ENCODE data around the gene MRPL39. TPM values are rescaled to one million over a fixed set of nuclear protein-coding genes. Genes with fewer than 3 reads are reported as not detected.

The MRPL39 gene
- total and polyA plus RNA-seq, 9 of the 15 experiments (the other 6 are each of a cell fraction or from before 2014, with no cell fraction given): 65.4 to 247 (median 105) TPM

DNA sequence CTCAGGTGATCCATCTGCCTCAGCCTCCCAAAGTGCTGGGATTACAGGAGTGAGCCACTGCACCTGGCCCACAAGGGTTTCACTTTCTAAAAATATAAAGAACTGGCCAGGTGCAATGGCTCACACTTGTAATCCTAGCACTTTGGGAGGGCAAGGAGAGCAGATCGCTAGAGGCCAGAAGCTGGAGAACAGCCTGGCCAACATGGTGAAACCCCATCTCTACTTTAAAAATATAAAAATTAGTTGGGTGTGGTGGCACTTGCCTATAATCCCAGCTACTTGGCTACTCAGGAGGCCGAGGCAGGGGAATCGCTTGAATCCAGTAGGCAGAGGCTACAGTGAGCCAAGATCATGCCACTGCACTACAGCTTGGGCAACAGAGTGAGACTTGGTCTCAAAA, 25.7 kb downstream of the MRPL39 start:
- no peak for ATAC-seq
- BruUV-seq (replicated peaks): no TSS peak
- Histone ChIP-seq H3K36me3 (ENCODE audit: control insufficient read depth, insufficient read depth, low read length) (peaks cover 14% of the 10 kb centered on the region; the same call in 2 of the 3 replicates), H3K27me3 (ENCODE audit: control insufficient read depth in 2 of 2, insufficient read depth in 2 of 2, low read length in 2 of 2) (no peaks in the 10 kb centered on the region), H3K79me2 (ENCODE audit: control insufficient read depth, insufficient read depth, low read length) (no peaks in the 10 kb centered on the region), H3K27ac (ENCODE audit: extremely low read depth, low read depth, low read length) (no peak overlapping the region), H3K4me2 (ENCODE audit: insufficient read depth, low read length) (no peak overlapping the region), H3K4me3 (no peak overlapping the region), H3K9me1 (ENCODE audit: control insufficient read depth, insufficient read depth, low read length) (no peaks in the 10 kb centered on the region), H3K4me1 (replicated peaks in 1 of 2; ENCODE audit: control insufficient read depth in 2 of 2, insufficient read depth in 2 of 2, low read length in 2 of 2) (no peaks in the 10 kb centered on the region; a peak in 1 of 5 replicates), H3K9me3 (replicated peaks; ENCODE audit: control insufficient read depth, insufficient read depth, low read depth, low read length) (no peaks in the 10 kb centered on the region), H2AFZ (ENCODE audit: low read depth, low read length) (no peak overlapping the region), H3K9ac (ENCODE audit: insufficient read depth in 1 of 2, low read depth in 2 of 2, low read length in 2 of 2) (no peak overlapping the region), H4K20me1 (replicated peaks; ENCODE audit: control insufficient read depth, insufficient read depth, low read length) (no peaks in the 10 kb centered on the region)
- in situ Hi-C loops (cut with MboI) (no loop called here), intact Hi-C loops (cut with micrococcal nuclease) (no loop called here)
- ChIA-PET CTCF (ENCODE audit: low intra/inter-chr PET ratio) (no interaction called here), POLR2A (no interaction called here)
- WGBS (ENCODE audit: insufficient coverage, low coverage, missing lambda C conversion rate): 94% methylated on average over 3 of the region's 3 CpGs
- FAIRE-seq: no peak
- no peak for DNase-seq (ENCODE audit: extremely low read depth in 1 of 4, low spot score in 3 of 4)
- TF ChIP-seq POLR2AphosphoS5 (IDR thresholded peaks at IDR 0.05; ENCODE audit: control insufficient read depth, insufficient read depth, low read depth, low read length): no peak
- no peak for TF ChIP-seq EZH2 (IDR thresholded peaks at IDR 0.05; ENCODE audit: borderline replicate concordance, low read depth, low read length)
- TF ChIP-seq, protein P1, sequence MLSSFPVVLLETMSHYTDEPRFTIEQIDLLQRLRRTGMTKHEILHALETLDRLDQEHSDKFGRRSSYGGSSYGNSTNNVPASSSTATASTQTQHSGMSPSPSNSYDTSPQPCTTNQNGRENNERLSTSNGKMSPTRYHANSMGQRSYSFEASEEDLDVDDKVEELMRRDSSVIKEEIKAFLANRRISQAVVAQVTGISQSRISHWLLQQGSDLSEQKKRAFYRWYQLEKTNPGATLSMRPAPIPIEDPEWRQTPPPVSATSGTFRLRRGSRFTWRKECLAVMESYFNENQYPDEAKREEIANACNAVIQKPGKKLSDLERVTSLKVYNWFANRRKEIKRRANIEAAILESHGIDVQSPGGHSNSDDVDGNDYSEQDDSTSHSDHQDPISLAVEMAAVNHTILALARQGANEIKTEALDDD (IDR thresholded peaks at IDR 0.05): no peak
- no peak for TF ChIP-seq SPI1 (IDR thresholded peaks at IDR 0.05; ENCODE audit: borderline replicate concordance, low read depth, low read length)
- no peak for TF ChIP-seq CBX3 (IDR thresholded peaks at IDR 0.05; ENCODE audit: borderline replicate concordance in 1 of 2, low read length in 2 of 2)
- TF ChIP-seq HDGF (IDR thresholded peaks at IDR 0.05): no peak
- TF ChIP-seq, protein P2, sequence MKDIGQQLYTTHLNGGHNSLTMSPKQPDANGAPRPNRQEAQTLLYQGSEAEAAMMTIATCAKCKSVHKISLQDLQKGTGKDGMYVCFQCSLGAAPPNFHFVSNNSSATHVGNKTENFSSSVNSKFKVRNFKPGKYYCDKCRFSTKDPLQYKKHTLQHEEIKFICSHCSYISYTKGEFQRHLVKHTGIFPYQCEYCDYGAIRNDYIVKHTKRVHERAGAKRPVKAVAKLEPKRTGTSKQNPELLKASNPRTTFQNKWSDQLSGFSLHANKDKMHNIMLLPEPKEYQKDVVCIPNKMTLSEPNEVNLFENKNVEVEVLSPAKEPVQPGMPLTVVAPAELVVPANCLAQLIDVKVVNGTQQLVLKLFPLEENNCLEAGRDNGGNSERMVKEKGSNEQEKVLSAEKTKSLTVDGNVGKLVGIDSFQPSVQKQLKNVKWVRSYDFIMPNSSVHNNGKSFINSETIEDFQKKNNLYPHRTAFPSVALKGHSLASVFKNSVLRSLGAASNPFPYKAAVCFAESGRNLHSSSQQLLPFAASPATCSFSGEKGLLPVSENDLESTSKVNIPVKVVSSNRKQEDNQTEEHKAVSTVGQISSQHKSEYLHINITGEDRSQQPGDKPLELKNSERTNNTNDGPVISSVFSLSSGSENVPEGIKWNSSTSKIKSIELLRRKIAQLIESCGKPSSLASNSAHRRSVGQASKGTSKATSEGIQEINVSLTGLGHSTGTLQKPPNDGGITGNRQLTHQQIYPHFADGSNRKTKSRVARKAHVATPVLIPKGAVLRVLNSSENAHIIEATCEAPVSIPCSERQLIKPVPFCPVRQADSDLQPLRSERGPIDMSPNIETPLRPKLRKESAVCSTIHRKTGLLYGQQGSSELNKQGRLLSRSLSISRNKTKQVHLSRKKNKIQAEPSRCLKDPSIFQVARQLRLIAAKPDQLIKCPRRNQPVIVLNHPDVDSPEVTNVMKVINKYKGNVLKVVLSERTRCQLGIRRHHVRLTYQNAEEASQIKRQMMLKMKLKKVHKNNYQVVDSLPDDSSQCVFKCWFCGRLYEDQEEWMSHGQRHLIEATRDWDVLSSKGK (CRISPR knock-in tag; IDR thresholded peaks at IDR 0.05): no peak
- TF ChIP-seq, protein P3, sequence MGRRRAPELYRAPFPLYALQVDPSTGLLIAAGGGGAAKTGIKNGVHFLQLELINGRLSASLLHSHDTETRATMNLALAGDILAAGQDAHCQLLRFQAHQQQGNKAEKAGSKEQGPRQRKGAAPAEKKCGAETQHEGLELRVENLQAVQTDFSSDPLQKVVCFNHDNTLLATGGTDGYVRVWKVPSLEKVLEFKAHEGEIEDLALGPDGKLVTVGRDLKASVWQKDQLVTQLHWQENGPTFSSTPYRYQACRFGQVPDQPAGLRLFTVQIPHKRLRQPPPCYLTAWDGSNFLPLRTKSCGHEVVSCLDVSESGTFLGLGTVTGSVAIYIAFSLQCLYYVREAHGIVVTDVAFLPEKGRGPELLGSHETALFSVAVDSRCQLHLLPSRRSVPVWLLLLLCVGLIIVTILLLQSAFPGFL (CRISPR knock-in tag; IDR thresholded peaks at IDR 0.05): no peak
- TF ChIP-seq CBX2 (IDR thresholded peaks at IDR 0.05; ENCODE audit: insufficient read depth, low read length, poor library complexity, severe bottlenecking): no peak
- no peak for TF ChIP-seq ZNF444 (CRISPR knock-in tag; IDR thresholded peaks at IDR 0.05)
- TF ChIP-seq TBL1XR1 (IDR thresholded peaks at IDR 0.05; ENCODE audit: low read length in 2 of 2): no peak
- no peak for TF ChIP-seq WHSC1 (IDR thresholded peaks at IDR 0.05; ENCODE audit: low read length)
- TF ChIP-seq LCOR (CRISPR knock-in tag; IDR thresholded peaks at IDR 0.05): no peak
